Naive B cell (primary cell): ENCODE data around the gene CHPT1. TPM values are rescaled to one million over a fixed set of nuclear protein-coding genes. Genes with fewer than 3 reads are reported as not detected.

ENCODE experiments used
- ATAC-seq, 2 donors: fragments of 150-1000 bp; cut with Tn5 transposase; 2 replicates each; pipeline ENCODE4 v1.10.0; 2021; ENCODE audit warnings: low read depth in 2 of 2, mild to moderate bottlenecking in 2 of 2, moderate library complexity in 2 of 2
- DNase-seq: peaks from one replicate; pipeline ENCODE4 v3.0.0; 2022
- H3K27ac Mint-ChIP-seq, 6 donors: one replicate each; pipeline ENCODE4 v1.8.0; 2020 to 2022; ENCODE audit warnings: mild to moderate bottlenecking in 6 of 6, mixed read lengths in 6 of 6, moderate library complexity in 5 of 6, inconsistent platforms in 2 of 6
- H3K27me3 Mint-ChIP-seq, 3 donors: one replicate each; pipeline ENCODE4 v1.8.0; 2021 to 2022; ENCODE audit warnings: mixed read lengths in 3 of 3, mild to moderate bottlenecking in 1 of 3
- H3K36me3 Mint-ChIP-seq, 2 donors: one replicate each; pipeline ENCODE4 v1.8.0; 2020 to 2022; ENCODE audit warnings: mixed read lengths in 2 of 2, inconsistent platforms in 1 of 2, mild to moderate bottlenecking in 1 of 2
- H3K4me1 Mint-ChIP-seq, 3 donors: one replicate each; pipeline ENCODE4 v1.8.0; 2020 to 2022; ENCODE audit warnings: mixed read lengths in 3 of 3, inconsistent platforms in 1 of 3, mild to moderate bottlenecking in 1 of 3, moderate library complexity in 1 of 3
- H3K4me3 Mint-ChIP-seq, 8 donors: one replicate each; pipeline ENCODE4 v1.8.0; 2020 to 2022; ENCODE audit warnings: mild to moderate bottlenecking in 8 of 8, mixed read lengths in 8 of 8, moderate library complexity in 8 of 8, inconsistent platforms in 2 of 8
- H3K9me3 Mint-ChIP-seq, 7 donors: one replicate each; pipeline ENCODE4 v1.8.0; 2020 to 2022; ENCODE audit warnings: mixed read lengths in 7 of 7, mild to moderate bottlenecking in 5 of 7, inconsistent platforms in 2 of 7, moderate library complexity in 1 of 7
- polyA plus RNA-seq, 6 donors: library from polyadenylated mRNA; unstranded; fragments of 300-500 nt; fragmentation: Illumina TruSeq; gene quantifications; one replicate each; pipeline ENCODE4 v1.2.3, GENCODE V29; 2021; ENCODE audit warnings: low read depth in 6 of 6

CHPT1 gene
- polyA plus RNA-seq, 6 donors from 2014 or later: 88.3 to 185 (median 105) TPM

GRCh38 chr12:101694297-101694848 lies 3.1 kb upstream of the CHPT1 start:
- Mint-ChIP-seq H3K36me3 (peaks cover 0 to 8% of the 10 kb centered on the region in 2 donors), H3K4me3 (peak overlapping the region in 2 of 8 donors; percentile 36 to 47), H3K27ac (peak overlapping the region in 2 of 6 donors; percentile 33 to 96), H3K9me3 (no peaks in the 10 kb centered on the region), H3K4me1 (peaks cover 28 to 38% (median 32%) of the 10 kb centered on the region in 3 donors), H3K27me3 (no peaks in the 10 kb centered on the region)
- DNase-seq (no peak), ATAC-seq (no peak)

- peaks cover 32 to 44% (median 38%) of the 10 kb centered on the region in 3 donors for H3K4me1 Mint-ChIP-seq
These were observed 2.5 kb upstream of the CHPT1 start for GRCh38 chr12:101694986-101695385.

GRCh38 chr12:101695706-101696105 lies 1.7 kb upstream of the CHPT1 start:
- Mint-ChIP-seq H3K4me3 (peak overlapping the region in 5 of 8 donors; percentile 9 to 98 (median 97)), H3K4me1 (peaks cover 38 to 51% (median 45%) of the 10 kb centered on the region in 3 donors), H3K9me3 (no peaks in the 10 kb centered on the region), H3K27ac (peak overlapping the region; percentile 96 to 99 (median 98)), H3K27me3 (no peaks in the 10 kb centered on the region), H3K36me3 (peaks cover 0 to 8% of the 10 kb centered on the region in 2 donors)
- no peak for ATAC-seq
- no peak for DNase-seq

More at GRCh38 chr12:101694986-101695385, 2.5 kb upstream of the CHPT1 start:
- H3K27ac Mint-ChIP-seq: peak overlapping the region in 2 of 6 donors; percentile 96 to 99
- DNase-seq: no peak
- H3K4me3 Mint-ChIP-seq: peak overlapping the region in 1 of 8 donors; percentile 98
- H3K27me3 Mint-ChIP-seq: no peaks in the 10 kb centered on the region
- H3K36me3 Mint-ChIP-seq: peaks cover 0 to 8% of the 10 kb centered on the region in 2 donors
- H3K9me3 Mint-ChIP-seq: no peaks in the 10 kb centered on the region
- no peak for ATAC-seq

- ATAC-seq: peak in 1 of 2 donors; percentile 38
- Mint-ChIP-seq H3K9me3 (no peaks in the 10 kb centered on the region), H3K4me1 (peaks cover 40 to 53% (median 53%) of the 10 kb centered on the region in 3 donors)
These were observed 916 bp upstream of the CHPT1 start for GRCh38 chr12:101696251-101697196.

GRCh38 chr12:101697930-101698799 lies 725 bp downstream of the CHPT1 start:
- DNase-seq (peak; percentile 29), ATAC-seq (peak; percentile 12 to 13)
- Mint-ChIP-seq H3K27ac (peak overlapping the region; percentile 89 to 97 (median 96)), H3K36me3 (peaks cover 0 to 8% of the 10 kb centered on the region in 2 donors), H3K9me3 (no peaks in the 10 kb centered on the region), H3K27me3 (no peaks in the 10 kb centered on the region), H3K4me1 (peaks cover 52 to 70% (median 66%) of the 10 kb centered on the region in 3 donors), H3K4me3 (peak overlapping the region; percentile 90 to 99 (median 96))

More at GRCh38 chr12:101696251-101697196, 916 bp upstream of the CHPT1 start:
- no peaks in the 10 kb centered on the region for H3K27me3 Mint-ChIP-seq
- peak overlapping the region; percentile 93 to 98 (median 98) for H3K4me3 Mint-ChIP-seq
- H3K27ac Mint-ChIP-seq: peak overlapping the region; percentile 96 to 99 (median 98)
- no peak for DNase-seq
- H3K36me3 Mint-ChIP-seq: peaks cover 0 to 8% of the 10 kb centered on the region in 2 donors

- Mint-ChIP-seq H3K27me3 (no peaks in the 10 kb centered on the region), H3K9me3 (no peaks in the 10 kb centered on the region), H3K27ac (peak overlapping the region; percentile 89 to 97 (median 96)), H3K4me3 (peak overlapping the region; percentile 90 to 99 (median 96)), H3K36me3 (peaks cover 0 to 8% of the 10 kb centered on the region in 2 donors), H3K4me1 (peaks cover 57 to 77% (median 71%) of the 10 kb centered on the region in 3 donors)
- ATAC-seq (no peak), DNase-seq (peak; percentile 9)
These were observed 1.4 kb downstream of the CHPT1 start for GRCh38 chr12:101698800-101699347.

GRCh38 chr12:101700299-101700820 lies 2.9 kb downstream of the CHPT1 start:
- DNase-seq (no peak), ATAC-seq (no peak)
- Mint-ChIP-seq H3K27ac (peak overlapping the region in 5 of 6 donors; percentile 14 to 97 (median 81)), H3K9me3 (no peaks in the 10 kb centered on the region), H3K36me3 (peaks cover 0 to 8% of the 10 kb centered on the region in 2 donors), H3K4me3 (peak overlapping the region in 6 of 8 donors; percentile 72 to 98 (median 96)), H3K4me1 (peaks cover 57 to 73% (median 71%) of the 10 kb centered on the region in 3 donors), H3K27me3 (no peaks in the 10 kb centered on the region)

- Mint-ChIP-seq H3K27me3 (no peaks in the 10 kb centered on the region), H3K9me3 (no peaks in the 10 kb centered on the region), H3K36me3 (peaks cover 3 to 5% of the 10 kb centered on the region in 2 donors), H3K4me3 (peak overlapping the region in 2 of 8 donors; percentile 14 to 31), H3K4me1 (peaks cover 56 to 72% (median 67%) of the 10 kb centered on the region in 3 donors), H3K27ac (peak overlapping the region in 2 of 6 donors; percentile 39 to 48)
- DNase-seq: no peak
- no peak for ATAC-seq
These were observed 6.0 kb downstream of the CHPT1 start for GRCh38 chr12:101703487-101703886.

GRCh38 chr12:101706403-101706802 lies 9.0 kb downstream of the CHPT1 start:
- Mint-ChIP-seq H3K36me3 (peaks cover 0 to 5% of the 10 kb centered on the region in 2 donors), H3K4me3 (no peak overlapping the region), H3K27me3 (no peaks in the 10 kb centered on the region), H3K27ac (peak overlapping the region in 1 of 6 donors; percentile 56), H3K9me3 (no peaks in the 10 kb centered on the region), H3K4me1 (peaks cover 49 to 68% (median 55%) of the 10 kb centered on the region in 3 donors)
- no peak for DNase-seq
- no peak for ATAC-seq

- Mint-ChIP-seq H3K27me3 (no peaks in the 10 kb centered on the region), H3K9me3 (no peaks in the 10 kb centered on the region), H3K4me1 (peaks cover 44 to 62% (median 50%) of the 10 kb centered on the region in 3 donors), H3K27ac (peak overlapping the region in 4 of 6 donors; percentile 12 to 86 (median 18)), H3K36me3 (peaks cover 0 to 5% of the 10 kb centered on the region in 2 donors), H3K4me3 (peak overlapping the region in 1 of 8 donors; percentile 7)
- DNase-seq (no peak), ATAC-seq (no peak)
These were observed 9.8 kb downstream of the CHPT1 start for GRCh38 chr12:101707131-101707782.

GRCh38 chr12:101710288-101710687 lies 12.8 kb downstream of the CHPT1 start:
- Mint-ChIP-seq H3K27ac (peak overlapping the region in 3 of 6 donors; percentile 68 to 79 (median 76)), H3K27me3 (no peaks in the 10 kb centered on the region), H3K4me3 (peak overlapping the region in 3 of 8 donors; percentile 12 to 51 (median 21)), H3K9me3 (no peaks in the 10 kb centered on the region), H3K36me3 (peaks cover 0 to 5% of the 10 kb centered on the region in 2 donors), H3K4me1 (peaks cover 46 to 72% (median 48%) of the 10 kb centered on the region in 3 donors)
- ATAC-seq (no peak), DNase-seq (no peak)
